ENCODE results near the gene KCNB1.

Gene KCNB1

GRCh38 chr20:49409302-49409974 lies 73.0 kb downstream of the KCNB1 start:
- H3K27ac ChIP-seq, result no peak overlapping the region
- TF ChIP-seq, protein P1, sequence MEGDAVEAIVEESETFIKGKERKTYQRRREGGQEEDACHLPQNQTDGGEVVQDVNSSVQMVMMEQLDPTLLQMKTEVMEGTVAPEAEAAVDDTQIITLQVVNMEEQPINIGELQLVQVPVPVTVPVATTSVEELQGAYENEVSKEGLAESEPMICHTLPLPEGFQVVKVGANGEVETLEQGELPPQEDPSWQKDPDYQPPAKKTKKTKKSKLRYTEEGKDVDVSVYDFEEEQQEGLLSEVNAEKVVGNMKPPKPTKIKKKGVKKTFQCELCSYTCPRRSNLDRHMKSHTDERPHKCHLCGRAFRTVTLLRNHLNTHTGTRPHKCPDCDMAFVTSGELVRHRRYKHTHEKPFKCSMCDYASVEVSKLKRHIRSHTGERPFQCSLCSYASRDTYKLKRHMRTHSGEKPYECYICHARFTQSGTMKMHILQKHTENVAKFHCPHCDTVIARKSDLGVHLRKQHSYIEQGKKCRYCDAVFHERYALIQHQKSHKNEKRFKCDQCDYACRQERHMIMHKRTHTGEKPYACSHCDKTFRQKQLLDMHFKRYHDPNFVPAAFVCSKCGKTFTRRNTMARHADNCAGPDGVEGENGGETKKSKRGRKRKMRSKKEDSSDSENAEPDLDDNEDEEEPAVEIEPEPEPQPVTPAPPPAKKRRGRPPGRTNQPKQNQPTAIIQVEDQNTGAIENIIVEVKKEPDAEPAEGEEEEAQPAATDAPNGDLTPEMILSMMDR (conservative IDR thresholded peaks at IDR 0.05), result no peak

GRCh38 chr20:49408509-49409104 lies 73.9 kb downstream of the KCNB1 start:
- H3K27ac ChIP-seq, result no peak overlapping the region
- TF ChIP-seq, protein P1 (conservative IDR thresholded peaks at IDR 0.05), result no peak

- H3K27ac ChIP-seq, result no peak overlapping the region
- TF ChIP-seq, protein P1 (conservative IDR thresholded peaks at IDR 0.05), result no peak
Observed at GRCh38 chr20:49406666-49407065, 75.8 kb downstream of the KCNB1 start.

DNA sequence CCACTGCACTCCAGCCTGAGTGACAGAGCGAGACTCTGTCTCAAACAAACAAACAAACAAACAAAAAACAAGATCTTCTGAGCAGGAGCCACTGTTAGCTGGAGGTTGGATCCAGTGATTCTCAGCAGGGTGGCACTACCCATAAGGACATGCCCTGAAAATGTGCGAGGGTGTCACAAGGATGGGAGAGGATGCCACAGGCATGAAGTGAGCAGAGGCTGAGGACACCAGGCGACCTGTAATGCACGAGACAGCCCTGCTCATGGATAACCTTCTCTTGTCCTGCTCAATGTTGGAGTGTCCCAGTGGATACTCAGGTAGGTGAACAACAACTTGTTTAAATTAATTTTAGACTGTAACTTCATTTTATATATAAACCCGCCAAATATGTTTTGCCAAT lies 76.8 kb downstream of the KCNB1 start:
- no peak overlapping the region for H3K27ac ChIP-seq
- TF ChIP-seq, protein P1 (conservative IDR thresholded peaks at IDR 0.05), result no peak

DNA sequence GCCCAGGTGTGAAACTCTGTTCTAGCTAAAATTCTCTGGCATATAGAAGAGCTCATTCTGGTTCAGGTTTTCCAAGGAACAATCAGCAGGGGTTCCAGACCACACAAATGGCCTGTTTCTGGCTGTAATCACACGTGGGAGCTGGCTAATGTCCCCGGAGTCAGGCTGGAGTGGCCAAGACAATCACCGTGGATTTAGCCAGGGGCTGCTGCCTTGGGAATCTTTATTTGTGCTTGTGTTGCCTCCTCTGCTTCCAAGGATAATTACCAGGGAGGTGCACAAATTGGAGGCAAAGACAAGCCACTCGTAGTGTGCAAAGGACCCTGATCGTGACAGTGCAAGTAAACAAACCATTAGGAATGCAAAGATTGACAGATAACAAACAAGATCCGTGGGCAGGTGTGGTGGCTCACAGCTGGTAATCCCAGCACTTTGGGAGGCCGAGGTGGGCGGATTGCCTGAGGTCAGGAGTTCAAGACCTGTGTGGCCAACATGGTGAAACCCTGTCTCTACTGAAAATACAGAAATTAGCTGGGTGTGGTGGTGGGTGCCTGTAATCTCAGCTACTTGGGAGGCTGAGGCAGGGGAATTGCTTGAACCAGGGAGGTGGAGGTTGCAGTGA lies 77.3 kb downstream of the KCNB1 start:
- no peak overlapping the region for H3K27ac ChIP-seq
- TF ChIP-seq, protein P1 (conservative IDR thresholded peaks at IDR 0.05), result no peak

- no peak overlapping the region for H3K27ac ChIP-seq
- TF ChIP-seq, protein P1 (conservative IDR thresholded peaks at IDR 0.05), result no peak
Observed at GRCh38 chr20:49404461-49404860, 78.0 kb downstream of the KCNB1 start.

GRCh38 chr20:49403911-49404310 lies 78.6 kb downstream of the KCNB1 start:
- H3K27ac ChIP-seq, result no peak overlapping the region

More at GRCh38 chr20:49403911-49404310, 78.6 kb downstream of the KCNB1 start:
- TF ChIP-seq, protein P1 (conservative IDR thresholded peaks at IDR 0.05), result no peak
